Loucy (cell line): ENCODE measurements around the gene CACNA1C.

Experiments
- EZH2phosphoT487 ChIP-seq: fragments of 200-600 bp; IDR thresholded peaks from 2 replicates; pipeline ENCODE4 v1.6.1; 2018; ENCODE audit warnings: antibody characterized with exemption, mild to moderate bottlenecking, moderate library complexity, borderline replicate concordance
- TF ChIP-seq, protein P1 (sequence below): fragments of 200-600 bp; sonication (generic); conservative IDR thresholded peaks from 2 replicates; pipeline ENCODE4 v1.5.1; 2014; ENCODE audit warnings: mild to moderate bottlenecking, antibody characterized with exemption, low read length

DNA sequence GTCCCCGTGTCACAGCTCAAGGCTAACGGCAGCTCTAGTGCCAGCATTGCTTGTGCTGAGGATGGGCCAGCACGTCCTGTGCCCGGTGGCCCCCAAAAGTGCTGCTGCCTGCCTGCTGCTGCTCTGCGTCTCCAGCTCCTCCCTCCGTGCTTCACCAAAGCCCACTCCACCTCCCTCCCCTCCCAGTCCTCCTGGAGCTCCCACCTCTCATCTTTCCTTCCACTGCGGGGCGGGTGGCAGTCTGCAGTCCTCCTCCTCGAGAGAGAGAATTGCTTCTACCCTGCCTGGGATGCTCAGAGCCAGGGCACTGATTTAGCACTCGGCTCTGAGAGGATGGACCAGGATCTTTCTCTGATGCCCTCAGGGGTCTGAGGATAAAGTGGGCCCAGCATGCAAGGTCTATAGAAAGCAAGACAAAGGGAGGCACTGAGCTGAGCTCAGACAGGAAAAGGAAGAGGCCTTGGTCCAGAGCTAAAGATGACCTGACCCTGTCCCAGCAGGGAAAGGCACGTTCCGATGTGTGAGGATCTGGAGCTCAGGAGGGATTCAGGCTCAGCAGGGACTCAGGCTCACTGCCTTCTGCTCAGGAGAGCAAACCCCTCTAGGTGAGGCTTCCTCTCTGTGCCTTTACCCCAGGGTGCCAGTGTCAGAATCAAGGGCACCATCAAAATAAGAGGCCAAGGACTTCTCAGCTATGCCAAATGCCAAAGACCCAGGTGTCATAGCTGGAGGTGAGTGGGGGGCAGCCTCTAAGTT is 628.8 kb downstream of the CACNA1C start:
- TF ChIP-seq, protein P1, sequence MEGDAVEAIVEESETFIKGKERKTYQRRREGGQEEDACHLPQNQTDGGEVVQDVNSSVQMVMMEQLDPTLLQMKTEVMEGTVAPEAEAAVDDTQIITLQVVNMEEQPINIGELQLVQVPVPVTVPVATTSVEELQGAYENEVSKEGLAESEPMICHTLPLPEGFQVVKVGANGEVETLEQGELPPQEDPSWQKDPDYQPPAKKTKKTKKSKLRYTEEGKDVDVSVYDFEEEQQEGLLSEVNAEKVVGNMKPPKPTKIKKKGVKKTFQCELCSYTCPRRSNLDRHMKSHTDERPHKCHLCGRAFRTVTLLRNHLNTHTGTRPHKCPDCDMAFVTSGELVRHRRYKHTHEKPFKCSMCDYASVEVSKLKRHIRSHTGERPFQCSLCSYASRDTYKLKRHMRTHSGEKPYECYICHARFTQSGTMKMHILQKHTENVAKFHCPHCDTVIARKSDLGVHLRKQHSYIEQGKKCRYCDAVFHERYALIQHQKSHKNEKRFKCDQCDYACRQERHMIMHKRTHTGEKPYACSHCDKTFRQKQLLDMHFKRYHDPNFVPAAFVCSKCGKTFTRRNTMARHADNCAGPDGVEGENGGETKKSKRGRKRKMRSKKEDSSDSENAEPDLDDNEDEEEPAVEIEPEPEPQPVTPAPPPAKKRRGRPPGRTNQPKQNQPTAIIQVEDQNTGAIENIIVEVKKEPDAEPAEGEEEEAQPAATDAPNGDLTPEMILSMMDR: no peak
- no peak for TF ChIP-seq EZH2phosphoT487
